ENCODE data around the gene KIDINS220.
"Not testable (repeated sequence)": the region's sequence is repeated elsewhere in the genome, so short reads cannot be mapped to it uniquely, and the experiment has no call there.

KIDINS220 gene

DNA sequence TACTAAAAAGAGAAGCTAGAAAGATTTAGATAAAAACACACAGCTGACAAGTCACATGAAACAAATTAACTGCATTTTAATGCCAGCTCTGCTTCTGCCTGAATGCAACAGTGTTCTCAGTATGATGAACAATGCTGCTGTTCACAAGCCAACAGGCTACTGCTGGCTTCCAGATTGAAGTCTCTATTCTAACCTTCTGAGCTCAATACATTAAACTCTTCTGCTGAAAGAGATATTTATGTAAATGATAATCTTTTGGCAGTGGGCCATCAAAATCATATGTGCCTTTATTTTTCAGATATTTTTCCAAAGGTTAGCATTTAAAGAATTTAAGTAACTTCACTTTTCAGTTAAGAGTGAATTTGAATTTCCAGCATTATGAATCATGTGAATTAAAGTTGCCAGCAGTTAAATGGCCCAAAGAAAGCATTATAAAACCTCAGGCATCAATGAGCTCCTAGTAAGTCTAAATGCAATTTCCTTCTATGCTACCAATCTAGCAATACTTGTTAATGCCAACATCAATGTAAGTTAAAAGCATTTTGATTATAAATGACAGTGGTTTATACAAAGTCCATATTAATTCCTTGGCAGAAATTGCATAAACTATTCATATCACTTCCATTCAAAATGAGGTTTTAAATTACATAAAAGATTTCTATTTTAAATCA lies 83.2 kb downstream of the KIDINS220 start:
- no peaks in the 10 kb centered on the region for H3K27me3 Mint-ChIP-seq
- peaks cover 31% of the 10 kb centered on the region for H3K36me3 Mint-ChIP-seq
- H3K4me3 Mint-ChIP-seq = no peak overlapping the region
- H3K9me3 Mint-ChIP-seq = peaks cover 7% of the 10 kb centered on the region
- no peak overlapping the region for H3K27ac Mint-ChIP-seq
- H3K4me1 Mint-ChIP-seq = peaks cover 10% of the 10 kb centered on the region

DNA sequence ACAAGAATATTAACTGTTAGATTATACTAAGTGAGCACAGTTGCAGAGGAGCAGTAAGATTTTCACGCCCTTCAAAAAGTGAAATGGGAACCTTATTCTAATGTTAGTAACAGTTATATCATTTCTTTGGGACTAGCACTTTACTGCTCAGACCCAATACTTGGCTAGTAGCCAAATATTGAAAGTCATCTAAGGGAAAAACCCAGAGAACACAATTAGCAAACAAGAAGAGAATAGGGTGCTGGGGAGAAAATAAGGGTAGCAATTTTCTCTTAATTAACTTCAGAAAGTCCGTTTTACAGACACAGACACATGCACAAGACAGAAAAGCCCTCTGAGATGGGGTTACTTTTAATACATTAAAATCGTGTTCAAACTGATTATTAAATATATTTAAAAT lies 83.8 kb downstream of the KIDINS220 start:
- no peaks in the 10 kb centered on the region for H3K27me3 Mint-ChIP-seq
- peaks cover 6% of the 10 kb centered on the region for H3K9me3 Mint-ChIP-seq
- H3K4me1 Mint-ChIP-seq = peaks cover 10% of the 10 kb centered on the region
- no peak overlapping the region for H3K27ac Mint-ChIP-seq
- H3K36me3 Mint-ChIP-seq = peaks cover 28% of the 10 kb centered on the region
- H3K4me3 Mint-ChIP-seq = no peak overlapping the region

DNA sequence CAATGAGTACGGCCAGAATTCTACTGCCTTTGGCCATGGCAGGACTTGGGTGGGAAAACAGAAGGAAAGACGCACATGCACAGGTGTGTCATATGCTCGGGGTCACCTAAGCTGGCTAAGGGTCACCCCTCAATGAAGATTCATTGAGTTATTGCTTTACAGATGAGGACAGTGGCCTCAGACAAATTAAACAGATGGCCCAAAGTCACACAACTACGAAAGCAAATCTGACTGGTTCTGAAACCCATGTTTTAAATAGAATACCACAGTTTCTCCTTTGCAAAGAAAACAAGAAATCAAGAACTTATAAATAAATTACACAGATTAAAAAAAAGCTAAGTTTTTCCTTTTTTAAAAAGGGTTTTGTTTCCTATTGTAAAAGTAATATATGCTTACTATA lies 85.0 kb downstream of the KIDINS220 start:
- Mint-ChIP-seq H3K27ac (no peak overlapping the region), H3K4me1 (peaks cover 10% of the 10 kb centered on the region), H3K4me3 (no peak overlapping the region), H3K9me3 (no peaks in the 10 kb centered on the region), H3K27me3 (no peaks in the 10 kb centered on the region), H3K36me3 (peaks cover 23% of the 10 kb centered on the region)

DNA sequence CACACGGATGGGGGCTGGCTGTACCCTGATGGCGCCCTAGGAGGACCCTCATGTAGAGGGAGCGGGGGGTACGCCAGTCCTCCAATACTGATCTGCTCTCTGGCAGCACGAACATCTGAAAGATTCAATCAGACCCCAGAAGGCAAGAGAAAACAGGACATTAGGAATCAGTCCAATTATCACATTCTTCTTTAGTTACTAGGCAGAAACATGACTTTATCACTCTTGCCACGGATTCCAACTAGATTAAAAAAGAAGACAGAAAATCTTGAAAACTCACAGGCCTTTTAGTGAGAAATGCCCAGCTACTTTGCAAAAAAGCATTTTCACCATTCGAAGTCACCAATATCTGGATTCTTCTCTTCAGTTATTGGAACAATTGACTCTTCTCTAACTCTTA lies 87.2 kb downstream of the KIDINS220 start:
- H3K27me3 Mint-ChIP-seq = no peaks in the 10 kb centered on the region
- no peaks in the 10 kb centered on the region for H3K9me3 Mint-ChIP-seq
- H3K4me1 Mint-ChIP-seq = peaks cover 10% of the 10 kb centered on the region
- no peak overlapping the region for H3K4me3 Mint-ChIP-seq
- H3K36me3 Mint-ChIP-seq = peaks cover 11% of the 10 kb centered on the region
- H3K27ac Mint-ChIP-seq = no peak overlapping the region

GRCh38 chr2:8743261-8743660 lies 94.2 kb downstream of the KIDINS220 start:
- H3K36me3 Mint-ChIP-seq = peaks cover 2% of the 10 kb centered on the region

GRCh38 chr2:8740136-8740535 lies 97.3 kb downstream of the KIDINS220 start:
- Mint-ChIP-seq H3K4me1 (no peaks in the 10 kb centered on the region), H3K9me3 (no peaks in the 10 kb centered on the region), H3K27me3 (no peaks in the 10 kb centered on the region), H3K36me3 (peaks cover 2% of the 10 kb centered on the region), H3K27ac (no peak overlapping the region), H3K4me3 (no peak overlapping the region)

More at GRCh38 chr2:8743261-8743660, 94.2 kb downstream of the KIDINS220 start:
- no peaks in the 10 kb centered on the region for H3K4me1 Mint-ChIP-seq
- H3K27ac Mint-ChIP-seq = no peak overlapping the region
- no peaks in the 10 kb centered on the region for H3K9me3 Mint-ChIP-seq
- no peaks in the 10 kb centered on the region for H3K27me3 Mint-ChIP-seq
- no peak overlapping the region for H3K4me3 Mint-ChIP-seq

DNA sequence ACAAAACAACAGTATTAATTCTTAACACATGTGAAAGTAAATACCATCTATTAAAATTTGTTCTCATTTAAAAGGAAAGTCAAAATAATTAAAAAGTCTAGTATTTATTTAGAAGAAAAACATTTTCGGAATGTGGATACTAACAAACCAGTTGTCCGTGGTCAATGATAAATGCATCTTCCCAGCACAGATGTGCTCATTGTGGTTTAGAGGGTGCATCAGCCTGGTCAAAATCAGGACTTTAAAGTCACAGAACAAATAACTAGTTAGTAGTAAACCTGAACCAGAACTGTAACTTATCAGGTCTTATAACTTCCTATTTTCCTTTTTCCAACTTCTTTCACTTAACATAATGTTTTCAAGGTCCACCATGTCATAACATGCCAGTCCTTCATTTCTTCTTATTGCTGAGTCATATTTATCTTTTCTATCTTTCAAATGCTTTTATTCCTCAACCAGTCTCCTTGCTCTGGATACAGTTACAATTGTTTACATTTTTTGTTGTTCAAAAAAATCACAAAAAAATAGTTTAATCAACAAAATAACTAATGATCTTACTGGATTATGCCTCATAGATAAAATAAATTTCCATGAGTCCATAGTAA lies 99.7 kb downstream of the KIDINS220 start:
- Mint-ChIP-seq H3K36me3 (peaks cover 7% of the 10 kb centered on the region), H3K4me1 (no peaks in the 10 kb centered on the region), H3K27me3 (no peaks in the 10 kb centered on the region), H3K9me3 (no peaks in the 10 kb centered on the region), H3K4me3 (no peak overlapping the region), H3K27ac (peak overlapping the region; percentile 31)

- no peaks in the 10 kb centered on the region for H3K9me3 Mint-ChIP-seq
- peaks cover 28% of the 10 kb centered on the region for H3K36me3 Mint-ChIP-seq
- H3K4me3 Mint-ChIP-seq = no peak overlapping the region
- H3K4me1 Mint-ChIP-seq = no peaks in the 10 kb centered on the region
- no peak overlapping the region for H3K27ac Mint-ChIP-seq
- H3K27me3 Mint-ChIP-seq = no peaks in the 10 kb centered on the region
Measured at GRCh38 chr2:8732601-8733000, 104.8 kb downstream of the KIDINS220 start.

- no peak overlapping the region for H3K4me3 Mint-ChIP-seq
- no peaks in the 10 kb centered on the region for H3K4me1 Mint-ChIP-seq
- H3K9me3 Mint-ChIP-seq = no peaks in the 10 kb centered on the region
- H3K27me3 Mint-ChIP-seq = no peaks in the 10 kb centered on the region
- peak overlapping the region; percentile 64 for H3K27ac Mint-ChIP-seq
- peaks cover 26% of the 10 kb centered on the region for H3K36me3 Mint-ChIP-seq
Measured at GRCh38 chr2:8729939-8730338, 107.5 kb downstream of the KIDINS220 start.

DNA sequence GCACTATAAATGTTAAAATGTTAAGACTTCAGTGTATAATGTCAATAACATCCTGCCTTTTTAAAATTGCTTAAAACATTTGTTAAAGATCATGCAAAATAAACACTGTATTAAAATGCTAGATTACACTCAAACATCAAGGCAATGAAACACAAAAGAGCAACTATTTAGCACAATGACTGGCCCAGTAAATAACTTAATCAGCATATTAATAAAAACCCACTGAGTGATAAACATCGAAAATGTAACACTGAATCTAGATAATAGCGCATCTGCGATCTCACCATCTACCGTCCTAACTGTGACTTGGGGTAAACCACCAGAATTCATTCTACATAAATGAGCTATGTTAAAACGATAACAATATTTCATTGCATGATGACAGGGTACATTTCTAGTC lies 108.3 kb downstream of the KIDINS220 start:
- peaks cover 26% of the 10 kb centered on the region for H3K36me3 Mint-ChIP-seq
- not testable (repeated sequence) for H3K9me3 Mint-ChIP-seq, H3K4me3 Mint-ChIP-seq

GRCh38 chr2:8728305-8729015 lies 109.0 kb downstream of the KIDINS220 start:
- H3K4me3 Mint-ChIP-seq = no peak overlapping the region
- H3K36me3 Mint-ChIP-seq = peaks cover 23% of the 10 kb centered on the region
- H3K4me1 Mint-ChIP-seq = no peaks in the 10 kb centered on the region
- H3K27me3 Mint-ChIP-seq = no peaks in the 10 kb centered on the region
- H3K9me3 Mint-ChIP-seq = no peaks in the 10 kb centered on the region
- H3K27ac Mint-ChIP-seq = no peak overlapping the region

More for the DNA sequence above, 108.3 kb downstream of the KIDINS220 start:
- not testable (repeated sequence) for H3K27ac Mint-ChIP-seq, H3K4me1 Mint-ChIP-seq, H3K27me3 Mint-ChIP-seq

GRCh38 chr2:8725838-8726237 lies 111.6 kb downstream of the KIDINS220 start:
- H3K4me3 Mint-ChIP-seq = no peak overlapping the region

GRCh38 chr2:8722986-8723385 lies 114.4 kb downstream of the KIDINS220 start:
- no peak overlapping the region for H3K4me3 Mint-ChIP-seq
- no peak overlapping the region for H3K27ac Mint-ChIP-seq

More at GRCh38 chr2:8725838-8726237, 111.6 kb downstream of the KIDINS220 start:
- Mint-ChIP-seq H3K36me3 (peaks cover 16% of the 10 kb centered on the region), H3K4me1 (no peaks in the 10 kb centered on the region), H3K27me3 (no peaks in the 10 kb centered on the region), H3K27ac (no peak overlapping the region), H3K9me3 (no peaks in the 10 kb centered on the region)

GRCh38 chr2:8721410-8721809 lies 116.0 kb downstream of the KIDINS220 start:
- Mint-ChIP-seq H3K27ac (no peak overlapping the region), H3K36me3 (peaks cover 2% of the 10 kb centered on the region), H3K4me1 (no peaks in the 10 kb centered on the region), H3K27me3 (no peaks in the 10 kb centered on the region), H3K4me3 (no peak overlapping the region), H3K9me3 (no peaks in the 10 kb centered on the region)

More at GRCh38 chr2:8722986-8723385, 114.4 kb downstream of the KIDINS220 start:
- Mint-ChIP-seq H3K4me1 (no peaks in the 10 kb centered on the region), H3K27me3 (no peaks in the 10 kb centered on the region), H3K9me3 (no peaks in the 10 kb centered on the region), H3K36me3 (peaks cover 2% of the 10 kb centered on the region)

DNA sequence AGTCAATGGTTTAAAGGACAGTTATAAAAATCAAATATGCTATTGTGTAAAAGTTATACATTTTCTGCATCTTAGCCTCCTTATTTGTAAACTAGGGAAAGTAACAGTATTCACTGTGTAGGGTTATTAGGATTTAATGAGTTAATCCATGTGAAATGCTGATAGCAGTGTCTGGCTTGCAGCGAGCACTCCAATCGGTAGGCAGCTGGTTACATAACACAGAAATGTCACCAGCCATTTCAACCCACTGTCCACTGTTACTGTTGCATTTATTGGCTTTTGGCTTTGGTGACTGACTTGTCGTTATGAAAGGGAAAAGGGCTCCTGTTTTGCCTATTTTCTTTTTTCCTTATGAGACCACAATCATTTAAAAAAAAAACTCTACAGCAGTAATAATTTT lies 116.7 kb downstream of the KIDINS220 start:
- H3K4me1 Mint-ChIP-seq = no peaks in the 10 kb centered on the region
- H3K27ac Mint-ChIP-seq = no peak overlapping the region
- peaks cover 2% of the 10 kb centered on the region for H3K36me3 Mint-ChIP-seq
- no peak overlapping the region for H3K4me3 Mint-ChIP-seq
- peaks cover 5% of the 10 kb centered on the region for H3K9me3 Mint-ChIP-seq
- H3K27me3 Mint-ChIP-seq = no peaks in the 10 kb centered on the region

- H3K27me3 Mint-ChIP-seq = no peaks in the 10 kb centered on the region
Measured at GRCh38 chr2:8719528-8719927, 117.9 kb downstream of the KIDINS220 start.

More at GRCh38 chr2:8719528-8719927, 117.9 kb downstream of the KIDINS220 start:
- Mint-ChIP-seq H3K4me3 (no peak overlapping the region), H3K9me3 (peaks cover 8% of the 10 kb centered on the region), H3K27ac (no peak overlapping the region), H3K4me1 (no peaks in the 10 kb centered on the region), H3K36me3 (peaks cover 2% of the 10 kb centered on the region)
